ENCODE measurements around the gene GRM7. TPM values are rescaled to one million over a fixed set of nuclear protein-coding genes. Genes with fewer than 3 reads are reported as not detected.

The GRM7 gene
- total RNA-seq, 1 experiment from 2014 or later = not detected

GRCh38 chr3:7322957-7323669 is 462.2 kb downstream of the GRM7 start:
- Histone ChIP-seq H3K9me3 (ENCODE audit: control insufficient read depth in 1 of 2, insufficient read depth in 1 of 2, low read depth in 1 of 2, low read length in 2 of 2) (no peaks in the 10 kb centered on the region), H3K9me2 (ENCODE audit: insufficient read depth) (no peaks in the 10 kb centered on the region), H3K27ac (ENCODE audit: low read depth, low read length) (no peak overlapping the region), H3K36me3 (ENCODE audit: control insufficient read depth in 1 of 2, insufficient read depth in 2 of 2, low read length in 2 of 2) (no peaks in the 10 kb centered on the region), H4K20me1 (ENCODE audit: insufficient read depth) (no peaks in the 10 kb centered on the region), H3K4me1 (ENCODE audit: control insufficient read depth in 1 of 2, insufficient read depth in 2 of 2, low read length in 2 of 2) (no peaks in the 10 kb centered on the region), H2AFZ (ENCODE audit: low read depth, low read length, poor library complexity, severe bottlenecking) (no peak overlapping the region), H3K79me2 (ENCODE audit: insufficient read depth, low read length) (no peaks in the 10 kb centered on the region), H3K4me3 (replicated peaks in 1 of 2; ENCODE audit: low read depth in 1 of 2, low read length in 2 of 2) (no peak overlapping the region), H3K27me3 (ENCODE audit: insufficient read depth, low read length) (no peaks in the 10 kb centered on the region), H3K9ac (ENCODE audit: low read length) (no peak overlapping the region), H3K4me2 (ENCODE audit: low read length) (no peak overlapping the region)
- no TSS peak for BruUV-seq (replicated peaks)
- ChIA-PET RAD21 (ENCODE audit: low non-redundant PET in 1 of 2, low total read pairs in 2 of 2, uncharacterized antibody in 2 of 2, unreplicated experiment in 2 of 2) (no interaction called here), CTCF (no interaction called here), POLR2A (no interaction called here)
- intact Hi-C loops (cut with micrococcal nuclease) = no loop called here
- TF ChIP-seq, protein P1, sequence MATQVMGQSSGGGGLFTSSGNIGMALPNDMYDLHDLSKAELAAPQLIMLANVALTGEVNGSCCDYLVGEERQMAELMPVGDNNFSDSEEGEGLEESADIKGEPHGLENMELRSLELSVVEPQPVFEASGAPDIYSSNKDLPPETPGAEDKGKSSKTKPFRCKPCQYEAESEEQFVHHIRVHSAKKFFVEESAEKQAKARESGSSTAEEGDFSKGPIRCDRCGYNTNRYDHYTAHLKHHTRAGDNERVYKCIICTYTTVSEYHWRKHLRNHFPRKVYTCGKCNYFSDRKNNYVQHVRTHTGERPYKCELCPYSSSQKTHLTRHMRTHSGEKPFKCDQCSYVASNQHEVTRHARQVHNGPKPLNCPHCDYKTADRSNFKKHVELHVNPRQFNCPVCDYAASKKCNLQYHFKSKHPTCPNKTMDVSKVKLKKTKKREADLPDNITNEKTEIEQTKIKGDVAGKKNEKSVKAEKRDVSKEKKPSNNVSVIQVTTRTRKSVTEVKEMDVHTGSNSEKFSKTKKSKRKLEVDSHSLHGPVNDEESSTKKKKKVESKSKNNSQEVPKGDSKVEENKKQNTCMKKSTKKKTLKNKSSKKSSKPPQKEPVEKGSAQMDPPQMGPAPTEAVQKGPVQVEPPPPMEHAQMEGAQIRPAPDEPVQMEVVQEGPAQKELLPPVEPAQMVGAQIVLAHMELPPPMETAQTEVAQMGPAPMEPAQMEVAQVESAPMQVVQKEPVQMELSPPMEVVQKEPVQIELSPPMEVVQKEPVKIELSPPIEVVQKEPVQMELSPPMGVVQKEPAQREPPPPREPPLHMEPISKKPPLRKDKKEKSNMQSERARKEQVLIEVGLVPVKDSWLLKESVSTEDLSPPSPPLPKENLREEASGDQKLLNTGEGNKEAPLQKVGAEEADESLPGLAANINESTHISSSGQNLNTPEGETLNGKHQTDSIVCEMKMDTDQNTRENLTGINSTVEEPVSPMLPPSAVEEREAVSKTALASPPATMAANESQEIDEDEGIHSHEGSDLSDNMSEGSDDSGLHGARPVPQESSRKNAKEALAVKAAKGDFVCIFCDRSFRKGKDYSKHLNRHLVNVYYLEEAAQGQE (IDR thresholded peaks at IDR 0.05; ENCODE audit: low read depth) = no peak
- TF ChIP-seq ZFX (IDR thresholded peaks at IDR 0.05) = no peak
- TF ChIP-seq POLR2A (IDR thresholded peaks at IDR 0.05; ENCODE audit: borderline replicate concordance, extremely low read depth, insufficient read depth, insufficient read length) = no peak
- TF ChIP-seq EGR1 (IDR thresholded peaks at IDR 0.05; ENCODE audit: low read depth) = no peak
- no peak for TF ChIP-seq CEBPB (IDR thresholded peaks at IDR 0.05; ENCODE audit: low read depth)
- no peak for TF ChIP-seq FOSL1 (IDR thresholded peaks at IDR 0.05; ENCODE audit: low read depth)
- TF ChIP-seq EZH2 (IDR thresholded peaks at IDR 0.05) = no peak
- TF ChIP-seq ZNF274 (IDR thresholded peaks at IDR 0.05; ENCODE audit: low read depth, low read length) = no peak
- TF ChIP-seq SIN3A (IDR thresholded peaks at IDR 0.05; ENCODE audit: low read depth) = no peak
- TF ChIP-seq, protein P2, sequence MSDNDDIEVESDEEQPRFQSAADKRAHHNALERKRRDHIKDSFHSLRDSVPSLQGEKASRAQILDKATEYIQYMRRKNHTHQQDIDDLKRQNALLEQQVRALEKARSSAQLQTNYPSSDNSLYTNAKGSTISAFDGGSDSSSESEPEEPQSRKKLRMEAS (IDR thresholded peaks at IDR 0.05) = no peak
- no peak for TF ChIP-seq CBX3 (IDR thresholded peaks at IDR 0.05; ENCODE audit: low read depth)
- no peak for TF ChIP-seq ATF3 (IDR thresholded peaks at IDR 0.05)
- TF ChIP-seq, protein P3, sequence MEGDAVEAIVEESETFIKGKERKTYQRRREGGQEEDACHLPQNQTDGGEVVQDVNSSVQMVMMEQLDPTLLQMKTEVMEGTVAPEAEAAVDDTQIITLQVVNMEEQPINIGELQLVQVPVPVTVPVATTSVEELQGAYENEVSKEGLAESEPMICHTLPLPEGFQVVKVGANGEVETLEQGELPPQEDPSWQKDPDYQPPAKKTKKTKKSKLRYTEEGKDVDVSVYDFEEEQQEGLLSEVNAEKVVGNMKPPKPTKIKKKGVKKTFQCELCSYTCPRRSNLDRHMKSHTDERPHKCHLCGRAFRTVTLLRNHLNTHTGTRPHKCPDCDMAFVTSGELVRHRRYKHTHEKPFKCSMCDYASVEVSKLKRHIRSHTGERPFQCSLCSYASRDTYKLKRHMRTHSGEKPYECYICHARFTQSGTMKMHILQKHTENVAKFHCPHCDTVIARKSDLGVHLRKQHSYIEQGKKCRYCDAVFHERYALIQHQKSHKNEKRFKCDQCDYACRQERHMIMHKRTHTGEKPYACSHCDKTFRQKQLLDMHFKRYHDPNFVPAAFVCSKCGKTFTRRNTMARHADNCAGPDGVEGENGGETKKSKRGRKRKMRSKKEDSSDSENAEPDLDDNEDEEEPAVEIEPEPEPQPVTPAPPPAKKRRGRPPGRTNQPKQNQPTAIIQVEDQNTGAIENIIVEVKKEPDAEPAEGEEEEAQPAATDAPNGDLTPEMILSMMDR (IDR thresholded peaks at IDR 0.05 in 2 of 3, conservative IDR thresholded peaks at IDR 0.05 in 1 of 3; ENCODE audit: borderline replicate concordance in 1 of 3, insufficient read depth in 1 of 3, low read depth in 2 of 3, low read length in 2 of 3) = no peak
- no peak for TF ChIP-seq RAD21 (IDR thresholded peaks at IDR 0.05; ENCODE audit: low read depth)
- no peak for TF ChIP-seq SRF (IDR thresholded peaks at IDR 0.05; ENCODE audit: low read depth)
- DNase-seq (ENCODE audit: low read depth, low spot score) (no peak), ATAC-seq (no peak)
